ENCODE measurements around the gene JAK1.

JAK1 gene

DNA sequence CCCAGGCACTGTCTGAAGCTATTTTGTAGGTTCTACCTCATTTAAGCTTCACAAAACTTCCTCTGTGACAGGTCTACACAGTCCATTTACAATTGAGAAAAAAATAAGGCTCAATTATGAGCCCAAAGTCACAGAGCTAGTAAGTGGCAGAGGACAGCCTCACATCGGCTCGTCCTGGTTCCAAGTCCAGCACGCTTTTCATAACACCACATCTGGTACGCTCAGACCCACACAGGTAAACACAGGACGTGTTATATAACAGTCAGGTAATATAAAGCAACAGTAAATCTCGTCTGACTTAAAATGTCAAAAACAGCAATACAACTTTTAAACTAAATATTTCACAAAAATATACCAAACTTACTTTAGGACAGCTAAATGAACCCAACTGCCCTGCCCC lies 13.1 kb downstream of the JAK1 start:
- Histone ChIP-seq H3K9me3 (ENCODE audit: control insufficient read depth, low read length) (no peaks in the 10 kb centered on the region), H3K27me3 (ENCODE audit: control insufficient read depth, insufficient read depth, low read length, poor library complexity, severe bottlenecking) (no peaks in the 10 kb centered on the region), H3K27ac (ENCODE audit: insufficient read depth, low read depth, low read length, poor library complexity, severe bottlenecking) (no peak overlapping the region), H3K4me1 (ENCODE audit: control insufficient read depth, insufficient read depth, low read length) (no peaks in the 10 kb centered on the region), H3K36me3 (ENCODE audit: control insufficient read depth, insufficient read depth, low read length) (no peaks in the 10 kb centered on the region), H3K4me3 (ENCODE audit: insufficient read depth, low read depth, low read length) (no peak overlapping the region)
- 78 to 80% methylated on average over 6 of the region's 6 CpGs for WGBS, 2 experiments

DNA sequence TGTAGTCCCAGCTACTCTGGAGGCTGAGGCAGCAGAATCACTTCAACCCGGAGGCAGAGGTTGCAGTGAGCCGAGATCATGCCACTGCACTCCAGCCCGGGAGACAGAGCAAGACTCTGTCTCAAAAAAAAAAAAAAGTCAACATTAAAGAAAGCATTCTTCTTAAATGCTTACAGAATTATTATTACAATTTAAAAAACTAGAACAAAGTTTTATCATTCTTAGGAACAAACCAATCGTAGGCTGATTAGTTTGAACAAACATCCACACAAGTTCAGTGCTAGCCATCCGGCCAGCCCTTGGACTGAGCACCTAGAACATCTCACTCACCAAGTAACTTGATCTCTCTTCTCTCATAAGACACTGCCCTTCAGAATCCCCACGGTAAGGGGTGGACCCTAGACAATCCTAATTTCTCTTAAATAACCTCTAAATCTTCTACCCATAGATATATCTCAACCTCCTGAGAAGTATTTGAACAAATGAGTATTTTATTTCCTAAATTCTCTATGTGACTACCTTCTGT lies 16.0 kb downstream of the JAK1 start:
- H3K27ac ChIP-seq (ENCODE audit: insufficient read depth, low read depth, low read length, poor library complexity, severe bottlenecking), result no peak overlapping the region
- no peaks in the 10 kb centered on the region for H3K27me3 ChIP-seq (ENCODE audit: control insufficient read depth, insufficient read depth, low read length, poor library complexity, severe bottlenecking)
- no peak overlapping the region for H3K4me3 ChIP-seq (ENCODE audit: insufficient read depth, low read depth, low read length)
- 84 to 87% methylated on average over 6 of the region's 6 CpGs for WGBS, 2 experiments
- no peaks in the 10 kb centered on the region for H3K9me3 ChIP-seq (ENCODE audit: control insufficient read depth, low read length)
- no peaks in the 10 kb centered on the region for H3K36me3 ChIP-seq (ENCODE audit: control insufficient read depth, insufficient read depth, low read length)
- H3K4me1 ChIP-seq (ENCODE audit: control insufficient read depth, insufficient read depth, low read length), result no peaks in the 10 kb centered on the region

- Histone ChIP-seq H3K36me3 (ENCODE audit: control insufficient read depth, insufficient read depth, low read length) (no peaks in the 10 kb centered on the region), H3K27me3 (ENCODE audit: control insufficient read depth, insufficient read depth, low read length, poor library complexity, severe bottlenecking) (no peaks in the 10 kb centered on the region), H3K4me1 (ENCODE audit: control insufficient read depth, insufficient read depth, low read length) (no peaks in the 10 kb centered on the region), H3K4me3 (ENCODE audit: insufficient read depth, low read depth, low read length) (no peak overlapping the region), H3K27ac (ENCODE audit: insufficient read depth, low read depth, low read length, poor library complexity, severe bottlenecking) (no peak overlapping the region), H3K9me3 (ENCODE audit: control insufficient read depth, low read length) (no peaks in the 10 kb centered on the region)
- WGBS, 2 experiments, result 92 to 96% methylated on average over 3 of the region's 3 CpGs
Observed at GRCh38 chr1:64948905-64949833, 17.2 kb downstream of the JAK1 start.

GRCh38 chr1:64948216-64948615 lies 18.1 kb downstream of the JAK1 start:
- H3K9me3 ChIP-seq (ENCODE audit: control insufficient read depth, low read length), result no peaks in the 10 kb centered on the region
- no peaks in the 10 kb centered on the region for H3K36me3 ChIP-seq (ENCODE audit: control insufficient read depth, insufficient read depth, low read length)
- no peak overlapping the region for H3K4me3 ChIP-seq (ENCODE audit: insufficient read depth, low read depth, low read length)
- H3K27me3 ChIP-seq (ENCODE audit: control insufficient read depth, insufficient read depth, low read length, poor library complexity, severe bottlenecking), result no peaks in the 10 kb centered on the region
- 94 to 98% methylated on average over 2 of the region's 2 CpGs for WGBS, 2 experiments
- H3K4me1 ChIP-seq (ENCODE audit: control insufficient read depth, insufficient read depth, low read length), result no peaks in the 10 kb centered on the region
- no peak overlapping the region for H3K27ac ChIP-seq (ENCODE audit: insufficient read depth, low read depth, low read length, poor library complexity, severe bottlenecking)

GRCh38 chr1:64946916-64947315 lies 19.4 kb downstream of the JAK1 start:
- Histone ChIP-seq H3K4me3 (ENCODE audit: insufficient read depth, low read depth, low read length) (no peak overlapping the region), H3K9me3 (ENCODE audit: control insufficient read depth, low read length) (no peaks in the 10 kb centered on the region), H3K36me3 (ENCODE audit: control insufficient read depth, insufficient read depth, low read length) (no peaks in the 10 kb centered on the region), H3K27me3 (ENCODE audit: control insufficient read depth, insufficient read depth, low read length, poor library complexity, severe bottlenecking) (no peaks in the 10 kb centered on the region), H3K27ac (ENCODE audit: insufficient read depth, low read depth, low read length, poor library complexity, severe bottlenecking) (no peak overlapping the region), H3K4me1 (ENCODE audit: control insufficient read depth, insufficient read depth, low read length) (no peaks in the 10 kb centered on the region)
- 70% methylated on average over 1 of the region's 1 CpG; no CpG with 5 or more reads in 1 of the 2 experiments for WGBS, 2 experiments

DNA sequence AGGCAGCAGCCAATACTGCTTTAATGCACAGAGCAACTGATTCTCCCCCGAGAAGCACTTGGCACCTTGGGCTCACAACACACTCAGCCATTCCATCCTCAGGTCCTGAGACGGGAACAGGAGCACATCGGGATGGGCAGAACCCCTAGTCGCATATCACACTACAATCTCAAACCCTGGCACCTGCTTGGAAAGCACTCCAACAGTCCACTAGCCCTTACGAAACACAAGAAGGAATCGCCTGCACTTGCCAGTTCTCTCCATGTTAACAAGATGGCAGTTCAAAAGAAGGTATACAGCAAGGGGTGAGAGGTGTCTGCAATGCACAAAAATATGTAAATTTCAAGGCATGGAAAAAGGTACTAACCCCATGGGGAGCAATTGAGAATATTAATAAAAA lies 21.4 kb downstream of the JAK1 start:
- WGBS, 2 experiments, result 92 to 93% methylated on average over 6 of the region's 6 CpGs
- H3K36me3 ChIP-seq (ENCODE audit: control insufficient read depth, insufficient read depth, low read length), result no peaks in the 10 kb centered on the region
- no peaks in the 10 kb centered on the region for H3K9me3 ChIP-seq (ENCODE audit: control insufficient read depth, low read length)
- no peaks in the 10 kb centered on the region for H3K27me3 ChIP-seq (ENCODE audit: control insufficient read depth, insufficient read depth, low read length, poor library complexity, severe bottlenecking)
- no peaks in the 10 kb centered on the region for H3K4me1 ChIP-seq (ENCODE audit: control insufficient read depth, insufficient read depth, low read length)
- no peak overlapping the region for H3K4me3 ChIP-seq (ENCODE audit: insufficient read depth, low read depth, low read length)
- no peak overlapping the region for H3K27ac ChIP-seq (ENCODE audit: insufficient read depth, low read depth, low read length, poor library complexity, severe bottlenecking)

DNA sequence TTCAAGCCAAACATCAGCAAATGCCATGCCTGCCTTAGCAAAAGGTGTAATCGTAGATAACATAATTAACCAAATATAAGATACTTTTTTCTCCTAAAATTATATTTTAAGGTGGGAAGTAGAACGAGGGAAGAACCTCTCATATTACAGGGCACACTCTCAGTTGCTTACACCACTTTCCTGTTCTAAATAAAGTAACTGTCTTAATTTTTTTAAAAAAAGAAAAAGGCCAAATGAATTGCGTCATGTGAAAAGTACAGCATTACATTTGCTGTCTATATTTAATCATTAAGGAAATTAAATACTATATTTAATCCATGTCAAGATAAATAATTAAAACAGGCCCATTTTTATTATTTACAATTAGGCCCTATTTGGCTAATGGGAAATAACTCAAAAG lies 23.7 kb downstream of the JAK1 start:
- WGBS, 2 experiments, result no CpG with 5 or more reads among the region's 3 CpGs
- Histone ChIP-seq H3K27ac (ENCODE audit: insufficient read depth, low read depth, low read length, poor library complexity, severe bottlenecking) (no peak overlapping the region), H3K4me1 (ENCODE audit: control insufficient read depth, insufficient read depth, low read length) (no peaks in the 10 kb centered on the region), H3K27me3 (ENCODE audit: control insufficient read depth, insufficient read depth, low read length, poor library complexity, severe bottlenecking) (no peaks in the 10 kb centered on the region), H3K4me3 (ENCODE audit: insufficient read depth, low read depth, low read length) (no peak overlapping the region), H3K9me3 (ENCODE audit: control insufficient read depth, low read length) (no peaks in the 10 kb centered on the region), H3K36me3 (ENCODE audit: control insufficient read depth, insufficient read depth, low read length) (no peaks in the 10 kb centered on the region)

DNA sequence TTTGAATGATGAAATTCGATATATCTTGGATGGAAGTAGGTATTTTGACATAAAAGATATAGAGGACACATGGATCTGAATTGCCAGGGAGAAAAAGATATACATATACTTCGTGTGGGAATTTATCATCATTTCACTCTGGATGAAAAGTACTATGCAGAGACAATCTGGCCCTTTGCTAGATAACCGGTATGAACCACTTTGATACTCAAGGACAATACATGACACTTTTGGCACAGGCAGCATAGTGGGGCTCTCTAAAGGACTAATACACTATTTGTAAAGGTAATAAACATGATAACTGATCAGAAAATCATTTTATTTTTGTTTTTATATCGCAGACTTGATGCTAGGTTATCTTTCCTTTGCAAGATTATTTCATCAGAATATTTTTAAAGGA lies 24.2 kb downstream of the JAK1 start:
- Histone ChIP-seq H3K27ac (ENCODE audit: insufficient read depth, low read depth, low read length, poor library complexity, severe bottlenecking) (no peak overlapping the region), H3K27me3 (ENCODE audit: control insufficient read depth, insufficient read depth, low read length, poor library complexity, severe bottlenecking) (no peaks in the 10 kb centered on the region), H3K4me1 (ENCODE audit: control insufficient read depth, insufficient read depth, low read length) (no peaks in the 10 kb centered on the region), H3K9me3 (ENCODE audit: control insufficient read depth, low read length) (no peaks in the 10 kb centered on the region), H3K36me3 (ENCODE audit: control insufficient read depth, insufficient read depth, low read length) (no peaks in the 10 kb centered on the region), H3K4me3 (ENCODE audit: insufficient read depth, low read depth, low read length) (no peak overlapping the region)
- WGBS, 2 experiments, result 92 to 97% methylated on average over 3 to 4 of the region's 4 CpGs

DNA sequence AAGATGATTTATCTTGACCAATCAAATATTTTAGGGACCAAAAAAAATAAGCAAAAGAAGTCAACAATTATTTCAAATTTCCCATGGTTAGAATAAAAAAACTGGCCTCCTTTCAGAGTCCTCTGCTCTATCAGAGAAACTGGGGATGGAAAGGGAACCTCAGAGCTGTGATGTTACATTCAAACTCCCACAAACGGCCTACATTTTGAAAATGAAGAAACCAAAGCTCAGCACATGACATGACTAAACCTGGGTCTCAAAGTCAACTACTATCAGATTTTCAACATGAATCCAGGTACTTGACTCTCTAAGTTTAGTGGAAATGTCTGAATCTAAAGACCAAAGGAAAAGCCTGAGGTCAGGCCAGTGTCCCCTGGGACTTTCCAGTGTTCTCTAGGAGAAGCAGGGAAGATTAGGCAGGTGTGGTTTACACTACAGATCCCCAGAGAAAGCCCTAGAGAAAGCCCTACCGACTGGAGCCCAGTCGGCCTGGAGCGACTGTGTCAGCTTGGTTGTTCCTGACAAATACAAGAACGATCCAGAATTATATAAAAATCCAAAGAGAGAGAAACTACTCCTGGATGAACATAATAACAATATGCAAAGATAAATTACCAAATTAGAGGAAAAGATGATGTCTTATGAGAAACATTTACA lies 24.8 kb downstream of the JAK1 start:
- no peaks in the 10 kb centered on the region for H3K27me3 ChIP-seq (ENCODE audit: control insufficient read depth, insufficient read depth, low read length, poor library complexity, severe bottlenecking)
- 80 to 88% methylated on average over 4 to 5 of the region's 5 CpGs for WGBS, 2 experiments
- no peaks in the 10 kb centered on the region for H3K36me3 ChIP-seq (ENCODE audit: control insufficient read depth, insufficient read depth, low read length)
- H3K4me1 ChIP-seq (ENCODE audit: control insufficient read depth, insufficient read depth, low read length), result no peaks in the 10 kb centered on the region
- no peak overlapping the region for H3K27ac ChIP-seq (ENCODE audit: insufficient read depth, low read depth, low read length, poor library complexity, severe bottlenecking)
- H3K4me3 ChIP-seq (ENCODE audit: insufficient read depth, low read depth, low read length), result no peak overlapping the region
- H3K9me3 ChIP-seq (ENCODE audit: control insufficient read depth, low read length), result no peaks in the 10 kb centered on the region

GRCh38 chr1:64940025-64940424 lies 26.3 kb downstream of the JAK1 start:
- Histone ChIP-seq H3K4me3 (ENCODE audit: insufficient read depth, low read depth, low read length) (no peak overlapping the region), H3K9me3 (ENCODE audit: control insufficient read depth, low read length) (no peaks in the 10 kb centered on the region), H3K27me3 (ENCODE audit: control insufficient read depth, insufficient read depth, low read length, poor library complexity, severe bottlenecking) (no peaks in the 10 kb centered on the region), H3K27ac (ENCODE audit: insufficient read depth, low read depth, low read length, poor library complexity, severe bottlenecking) (no peak overlapping the region), H3K4me1 (ENCODE audit: control insufficient read depth, insufficient read depth, low read length) (no peaks in the 10 kb centered on the region), H3K36me3 (ENCODE audit: control insufficient read depth, insufficient read depth, low read length) (no peaks in the 10 kb centered on the region)
- 88 to 92% methylated on average over 3 of the region's 3 CpGs for WGBS, 2 experiments
